Measurements from ENCODE around the gene CLDN9.

CLDN9 gene

GRCh38 chr16:3058139-3059030 is 45.7 kb downstream of the CLDN9 start:
- DNase-seq, result peak; percentile 68 to 73

DNA sequence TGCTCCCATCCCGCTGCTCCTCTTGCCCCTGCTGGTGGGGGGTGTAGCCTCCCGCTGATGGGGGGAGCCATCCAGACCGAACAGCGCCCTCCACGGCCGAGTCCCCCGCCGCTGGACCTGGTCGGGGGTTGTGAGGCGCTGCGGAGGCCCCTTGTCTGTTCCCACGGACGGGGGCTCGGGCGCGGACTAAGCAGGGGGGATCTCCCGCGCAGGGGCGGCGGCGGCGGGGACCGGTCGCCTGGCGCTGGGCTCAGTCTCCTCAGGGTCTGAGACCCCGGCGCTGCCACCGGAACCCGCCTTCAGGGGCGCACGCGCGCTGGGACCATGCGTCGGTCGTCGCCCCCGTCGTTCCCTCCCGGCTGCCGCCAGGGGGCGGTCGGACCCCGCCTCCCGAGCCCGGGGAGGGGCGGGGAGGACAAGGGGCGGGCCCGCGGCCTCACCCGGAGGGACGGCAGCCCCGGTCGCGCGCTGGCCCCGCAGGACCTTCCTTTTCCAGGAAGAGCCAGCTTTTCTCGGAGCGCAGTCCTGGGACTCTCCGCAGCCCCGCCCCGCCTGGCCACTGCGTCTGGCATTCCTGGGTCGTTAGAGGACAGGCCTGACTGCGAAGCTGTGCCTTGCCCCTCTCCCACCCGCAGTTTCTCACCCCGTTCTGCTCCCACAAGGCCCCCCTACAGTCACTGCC is 46.5 kb downstream of the CLDN9 start:
- peak; percentile 80 to 92 for DNase-seq

DNA sequence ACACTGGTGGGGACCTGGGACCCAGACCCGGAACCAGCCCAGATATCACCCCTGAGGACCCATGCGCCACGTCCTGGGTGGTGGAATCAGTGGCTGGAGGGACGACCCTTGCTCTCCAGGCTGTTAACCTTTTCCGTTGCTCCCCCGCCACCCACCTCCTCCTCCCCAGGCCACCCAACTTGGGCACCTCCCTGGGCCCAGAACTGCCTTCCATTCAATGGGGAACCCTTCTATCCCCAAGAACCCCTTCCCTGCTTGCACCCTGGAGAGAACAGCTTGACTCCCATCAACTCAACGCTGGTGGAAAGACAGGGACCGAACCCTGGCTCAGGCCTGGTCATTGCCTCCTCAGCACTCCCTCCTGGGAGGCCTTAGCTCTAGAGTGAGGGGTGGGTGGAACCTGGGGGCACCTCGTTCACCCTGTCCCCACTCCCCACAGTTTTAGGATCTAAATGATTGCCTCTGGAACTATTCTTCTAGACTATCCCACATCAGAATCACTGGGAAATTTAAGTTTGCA is 47.1 kb downstream of the CLDN9 start:
- no peak for DNase-seq

DNA sequence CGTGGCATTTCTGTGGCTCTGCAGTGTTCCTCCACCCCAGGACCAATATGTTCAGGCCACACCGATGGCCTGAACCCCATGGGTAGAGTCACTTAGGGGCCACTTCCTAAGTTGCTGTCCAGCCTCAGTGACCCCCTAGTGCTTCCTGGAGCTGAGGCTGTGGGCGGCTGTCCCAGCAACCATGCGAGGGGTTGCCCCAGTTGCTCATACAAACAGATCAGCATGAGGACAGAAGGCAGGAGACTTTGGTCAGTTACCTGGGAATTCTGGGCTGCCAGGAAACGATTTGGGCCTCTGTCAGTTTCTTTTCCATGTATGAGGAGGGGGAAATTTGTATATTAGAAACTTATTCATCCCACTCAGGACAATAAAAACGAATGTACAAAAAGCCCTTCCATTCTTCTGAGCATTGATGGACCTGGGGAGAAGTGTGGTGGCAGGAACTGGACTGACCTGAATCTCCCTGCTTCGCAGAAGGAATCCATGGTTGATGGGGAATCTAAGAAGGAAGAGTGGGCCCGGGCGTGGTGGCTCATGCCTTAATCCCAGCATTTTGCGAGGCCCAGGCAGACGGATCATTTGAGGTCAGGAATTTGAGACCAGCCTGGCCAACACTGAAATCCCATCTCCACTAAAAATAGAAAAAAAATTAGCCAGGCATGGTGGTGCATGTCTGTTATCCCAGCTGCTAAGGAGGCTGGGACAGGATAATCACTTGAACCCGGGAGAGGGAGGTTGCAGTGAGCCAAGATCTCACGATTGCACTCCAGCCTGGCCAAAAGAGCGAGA is 47.8 kb downstream of the CLDN9 start:
- no peak for DNase-seq

GRCh38 chr16:3062553-3062952 is 49.8 kb downstream of the CLDN9 start:
- no peak for DNase-seq

GRCh38 chr16:3063625-3064386 is 51.1 kb downstream of the CLDN9 start:
- DNase-seq, result no peak

Data from NCI-H1930 (cell line).